GM12891 (cell line): Measurements from ENCODE around the gene NDRG3.
A peak's percentile ranks its signal among the peaks of the same experiment; 100 is the strongest.

Source experiments
- DNase-seq: peaks from one replicate; pipeline ENCODE4 v3.0.0; 2011; ENCODE audit warnings: low spot score; ENCODE audit not compliant: insufficient read length
- FAIRE-seq: peaks from 2 replicates; lab custom pipeline; 2011; peaks lifted over from hg19 to GRCh38; lab: Jason Lieb, UNC
- PAX5 ChIP-seq: IDR thresholded peaks from 2 replicates; pipeline ENCODE4 v1.6.1; 2011; ENCODE audit warnings: low read length, moderate library complexity, mild to moderate bottlenecking; ENCODE audit not compliant: insufficient read depth, severe bottlenecking
- POLR2A ChIP-seq: IDR thresholded peaks from 2 replicates; pipeline ENCODE4 v1.6.1; 2011; ENCODE audit warnings: low read depth, low read length, control low read depth
- POLR2AphosphoS5 ChIP-seq: IDR thresholded peaks from 2 replicates; pipeline ENCODE4 v1.6.1; 2011; ENCODE audit warnings: low read depth, low read length, control low read depth
- POU2F2 ChIP-seq: IDR thresholded peaks from 2 replicates; pipeline ENCODE4 v1.6.1; 2011; ENCODE audit warnings: low read depth, mild to moderate bottlenecking, control low read depth, low read length, moderate library complexity
- SPI1 ChIP-seq: IDR thresholded peaks from 2 replicates; pipeline ENCODE4 v1.6.1; 2011; ENCODE audit warnings: low read depth, low read length, control low read depth
- TAF1 ChIP-seq: IDR thresholded peaks from 2 replicates; pipeline ENCODE4 v1.6.1; 2011; ENCODE audit warnings: low read depth, low read length, control low read depth

NDRG3 gene

GRCh38 chr20:36604952-36605398 is 140.9 kb downstream of the NDRG3 start:
- DNase-seq = no peak
- FAIRE-seq = no peak
- TF ChIP-seq SPI1 = peak; percentile 94
- TF ChIP-seq TAF1 = peak; percentile 24; the same call in 1 of the 2 replicates
- TF ChIP-seq POLR2A = peak; percentile 31; the same call in 1 of the 2 replicates
- TF ChIP-seq PAX5 = no peak
- peak; percentile 82 for TF ChIP-seq POLR2AphosphoS5
- TF ChIP-seq POU2F2 = no peak
